H4 (cell line): Measurements from ENCODE around the gene AMZ1. TPM values are rescaled to one million over a fixed set of nuclear protein-coding genes. Genes with fewer than 3 reads are reported as not detected.
"Not testable (repeated sequence)": the region's sequence is repeated elsewhere in the genome, so short reads cannot be mapped to it uniquely, and the experiment has no call there.

Experiments
- DNase-seq: peaks from one replicate; pipeline ENCODE4 v3.0.0-alpha.2; 2015; ENCODE audit warnings: low spot score
- total RNA-seq: library from RNA; depleted of rRNA; stranded (reverse); fragments of >200 nt; shearing (Covaris generic); gene quantifications from 2 replicates; pipeline ENCODE4 v1.2.3, GENCODE V29; 2014

Gene AMZ1
- total RNA-seq, 1 experiment from 2014 or later = not detected

DNA sequence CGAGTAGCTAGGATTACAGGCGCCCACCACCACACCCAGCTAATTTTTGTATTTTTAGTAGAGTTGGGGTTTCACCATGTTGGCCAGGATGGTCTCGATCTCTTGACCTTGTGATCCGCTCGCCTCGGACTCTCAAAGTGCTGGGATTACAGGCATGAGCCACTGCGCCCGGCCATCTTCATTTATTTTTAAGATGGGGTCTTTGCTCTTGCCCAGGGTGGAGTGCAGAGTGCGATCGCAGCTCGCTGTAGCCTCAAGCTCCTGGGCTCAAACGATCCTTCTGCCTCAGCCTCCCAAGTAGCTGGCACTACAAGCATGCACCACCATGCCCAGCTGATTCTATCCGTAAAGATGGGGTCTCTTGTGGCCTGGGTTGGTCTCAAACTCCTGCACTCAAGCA, 39.2 kb downstream of the AMZ1 start:
- DNase-seq = not testable (repeated sequence)

DNA sequence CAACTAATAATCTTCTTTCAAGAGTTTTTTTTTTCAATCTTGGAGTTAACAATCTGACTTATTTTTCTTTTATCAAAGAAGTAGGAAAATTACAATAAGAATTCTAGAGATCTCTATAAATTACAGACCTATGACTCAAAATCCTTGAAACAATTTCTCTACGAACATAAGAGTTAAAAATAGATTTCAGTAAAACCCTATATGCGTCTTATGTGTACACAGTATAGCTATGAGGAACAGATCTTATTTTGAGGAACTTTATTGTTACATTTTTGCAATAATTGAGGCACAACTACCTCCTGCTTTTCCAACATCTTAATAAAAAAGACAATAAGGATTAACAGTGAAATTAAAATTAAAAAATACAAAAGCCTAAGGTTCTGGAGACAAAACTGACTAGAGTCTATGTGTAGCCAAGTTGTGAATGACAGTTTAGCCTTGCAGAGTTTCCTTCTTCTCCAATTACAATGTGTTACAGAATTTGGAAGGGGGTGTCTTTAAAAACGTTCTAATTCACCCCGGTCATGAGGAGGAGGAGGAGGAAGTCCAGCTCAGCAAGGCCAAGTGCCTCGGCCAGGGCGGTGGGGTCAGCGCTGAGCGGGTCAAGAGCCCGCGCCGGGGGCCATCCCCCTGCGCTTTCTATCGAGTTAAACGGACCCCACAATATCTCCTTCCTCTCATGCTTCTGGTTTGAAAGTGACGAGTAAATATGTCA, 40.5 kb downstream of the AMZ1 start:
- no peak for DNase-seq

DNA sequence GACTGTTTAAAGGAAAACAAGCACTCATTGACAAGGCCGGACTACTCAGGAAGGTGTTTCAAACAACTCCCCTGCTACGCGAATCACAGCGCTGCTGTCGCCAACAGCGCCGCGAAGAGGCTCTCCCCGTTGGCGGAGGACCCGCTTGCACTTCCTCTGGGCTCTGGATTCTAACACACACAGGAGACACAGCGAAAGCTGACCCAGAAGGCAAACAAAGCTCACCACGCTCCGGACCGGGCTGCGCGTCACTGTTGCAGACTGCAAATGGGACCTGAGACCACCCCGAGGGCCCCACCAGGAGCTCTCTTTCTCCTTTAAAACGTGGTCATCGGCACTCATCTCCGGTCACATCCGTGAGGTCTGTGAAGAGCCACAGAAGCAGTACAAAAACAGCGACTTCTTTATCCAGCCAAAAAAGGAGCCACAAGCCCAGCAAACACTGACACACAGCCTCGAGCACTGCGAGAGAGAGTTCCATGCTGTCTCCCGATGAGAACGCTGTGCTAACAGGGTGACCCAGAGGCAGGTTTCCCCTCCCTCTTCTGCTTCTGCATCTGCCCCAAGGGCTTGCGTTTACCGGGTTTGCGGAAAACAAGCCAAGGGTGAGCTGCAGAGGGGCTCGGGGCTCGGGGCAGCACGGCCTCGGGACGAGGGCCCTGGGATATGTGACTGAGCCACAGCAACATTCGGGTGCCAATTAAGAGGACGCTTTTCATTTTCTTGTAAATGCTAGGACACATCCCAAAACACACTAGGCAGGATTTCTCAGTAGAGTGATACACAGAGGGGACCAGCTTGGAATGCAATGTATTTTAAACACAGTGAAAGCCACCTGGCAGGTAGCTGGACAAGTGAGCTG, 41.3 kb downstream of the AMZ1 start:
- no peak for DNase-seq

DNA sequence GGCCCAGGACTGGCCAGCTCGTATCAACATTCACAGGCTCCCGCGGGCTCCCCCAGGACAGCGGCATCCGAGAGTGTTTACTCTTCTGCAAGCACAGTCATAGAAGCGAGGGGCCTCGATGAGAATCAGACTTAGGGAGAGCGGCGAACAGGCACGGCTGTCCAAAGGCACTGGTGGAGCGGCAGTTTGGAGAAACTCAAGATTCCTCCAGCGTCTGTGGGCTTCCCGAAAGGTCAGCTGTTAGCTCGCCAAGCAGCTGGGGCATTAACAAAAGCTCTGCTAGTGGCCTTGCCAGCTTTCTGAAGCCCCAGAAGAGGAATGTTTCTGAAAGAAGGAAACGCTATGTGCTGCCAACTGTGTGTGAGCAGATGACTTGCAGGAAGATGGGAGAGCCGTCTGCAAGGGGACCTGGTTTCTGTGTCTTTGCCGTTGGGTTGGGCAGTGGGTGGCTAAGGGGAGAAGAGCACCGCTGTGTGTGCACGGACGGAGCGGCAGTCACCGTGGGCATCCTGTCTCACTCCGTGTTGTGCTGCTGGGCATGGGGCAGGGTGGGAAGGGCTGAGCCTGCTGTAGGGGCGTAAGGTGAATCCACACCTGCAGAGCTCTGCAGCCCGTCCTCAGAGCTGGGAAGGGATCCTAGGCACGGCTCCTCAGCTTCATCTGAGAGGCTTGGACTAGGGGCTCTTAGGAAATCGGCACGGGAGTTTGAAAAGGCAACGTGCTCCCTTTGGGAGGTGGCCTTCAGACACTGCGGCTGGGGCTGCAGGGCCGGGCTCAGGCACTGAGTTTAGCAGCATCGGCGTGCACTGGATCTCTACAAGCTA, 42.1 kb downstream of the AMZ1 start:
- DNase-seq = no peak

DNA sequence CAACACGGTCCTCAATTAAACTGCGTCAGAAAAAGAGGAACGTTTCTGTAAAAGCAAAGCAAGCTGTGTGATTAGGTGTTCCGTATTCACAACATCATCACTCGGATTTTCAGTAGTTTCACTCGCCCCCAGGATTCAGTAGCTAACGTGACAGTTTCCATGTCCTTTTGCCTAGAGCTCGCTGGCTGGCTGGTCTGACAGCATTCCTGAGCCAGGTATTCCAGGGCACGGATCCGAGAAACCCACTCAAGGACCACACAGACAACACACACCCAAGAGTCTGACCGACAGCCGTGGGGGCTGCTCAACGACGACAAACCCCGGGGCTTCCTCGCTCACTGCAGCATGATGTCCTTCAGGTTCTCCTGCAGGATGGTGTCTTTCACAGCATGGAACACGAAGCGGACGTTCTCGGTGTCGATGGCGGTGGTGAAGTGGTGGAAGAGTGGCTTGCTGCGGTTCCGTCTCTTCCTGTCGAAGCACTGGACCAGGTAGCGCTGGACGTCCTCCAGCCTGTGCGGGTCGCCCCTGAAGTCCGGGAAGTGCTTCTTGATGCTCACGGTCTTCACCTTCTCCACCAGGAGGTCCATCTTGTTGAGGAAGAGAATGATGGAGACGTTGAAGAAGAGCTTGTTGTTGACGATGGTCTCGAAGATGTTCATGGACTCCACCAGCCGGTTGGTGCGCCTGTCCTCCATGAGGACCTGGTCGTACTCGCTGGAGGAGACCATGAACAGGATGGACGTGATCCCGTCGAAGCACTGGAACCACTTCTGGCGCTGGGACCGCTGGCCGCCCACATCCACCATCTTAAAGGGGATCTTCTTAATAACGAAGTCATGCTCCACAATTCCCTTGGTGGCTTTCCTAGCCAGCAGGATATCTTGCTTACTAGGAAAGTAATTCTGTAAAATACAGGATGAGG, 43.1 kb downstream of the AMZ1 start:
- DNase-seq = no peak

DNA sequence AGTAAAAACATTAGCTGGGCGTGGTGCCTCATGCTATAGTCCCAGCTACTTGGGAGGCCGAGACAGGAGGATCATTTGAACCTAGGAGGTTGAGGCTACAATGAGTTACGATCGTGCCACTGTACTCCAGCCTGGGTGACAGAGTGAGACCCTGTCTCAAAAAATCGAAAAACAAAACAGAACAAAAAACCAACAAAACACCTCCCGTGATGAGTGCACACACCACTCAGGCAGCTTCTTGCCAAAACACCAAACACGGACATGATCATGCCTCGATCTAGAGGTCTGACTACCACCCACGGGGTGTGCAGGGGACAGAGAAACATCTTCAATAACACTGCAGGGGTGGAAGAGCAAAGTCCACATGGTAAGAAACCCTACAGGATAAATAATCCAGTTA, 44.4 kb downstream of the AMZ1 start:
- DNase-seq = no peak

DNA sequence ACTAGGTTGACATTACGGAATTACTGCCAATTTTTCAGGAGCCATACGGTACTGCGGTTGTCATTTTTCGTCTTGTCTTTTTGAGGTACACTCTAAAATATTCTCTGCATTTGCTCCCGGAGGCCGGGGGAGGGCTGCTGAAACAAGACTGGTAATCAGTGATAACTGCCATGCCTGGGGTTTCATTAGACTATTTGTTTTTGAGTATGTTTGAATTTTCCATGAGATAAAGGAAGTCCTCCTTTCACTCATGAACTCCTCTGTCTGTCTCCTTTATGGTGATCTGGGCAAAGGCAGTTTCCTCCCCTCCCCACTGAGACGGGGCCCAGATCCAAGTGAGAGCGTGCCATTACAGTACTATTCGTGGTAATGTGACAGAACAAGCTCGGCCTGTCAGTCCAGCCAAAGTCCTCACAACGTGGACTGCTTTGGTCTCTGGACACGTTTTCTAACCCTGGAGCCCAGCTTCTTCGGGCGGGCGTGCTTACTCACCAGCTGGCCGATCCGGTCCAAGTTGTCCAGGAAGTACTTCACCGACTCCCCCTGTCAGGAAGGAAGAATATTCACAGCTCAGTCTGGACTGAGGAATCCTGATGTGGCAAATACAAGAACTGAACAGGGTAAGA, 45.1 kb downstream of the AMZ1 start:
- DNase-seq = no peak

DNA sequence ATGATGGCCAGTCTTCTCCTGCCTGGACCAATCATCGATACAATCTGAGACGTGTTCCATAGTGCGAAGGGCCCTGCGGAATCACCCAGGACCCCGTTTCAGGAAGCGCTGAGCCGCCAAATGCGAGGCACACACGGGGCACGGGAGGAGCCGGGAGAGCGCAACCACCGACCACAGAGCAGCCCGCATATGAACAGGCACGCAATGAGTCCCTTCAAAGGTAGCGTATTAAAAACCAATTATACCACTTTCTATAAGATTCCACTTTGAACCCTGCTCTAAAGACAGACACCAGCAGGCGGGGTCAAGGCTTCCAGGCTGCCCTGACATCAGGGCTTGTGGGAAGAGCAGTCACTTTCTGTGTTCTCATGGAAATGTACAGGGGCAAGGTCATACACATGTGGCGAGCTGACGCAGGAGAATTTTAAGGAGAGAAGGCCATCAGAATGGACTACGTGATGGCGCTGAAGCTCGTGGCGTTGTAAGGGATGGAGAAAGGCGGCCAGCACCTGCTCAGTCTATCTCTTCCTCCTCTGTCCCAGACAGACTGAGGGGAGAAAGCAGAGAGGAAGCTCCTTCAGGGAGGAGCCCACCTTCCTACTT, 46.2 kb downstream of the AMZ1 start:
- no peak for DNase-seq

DNA sequence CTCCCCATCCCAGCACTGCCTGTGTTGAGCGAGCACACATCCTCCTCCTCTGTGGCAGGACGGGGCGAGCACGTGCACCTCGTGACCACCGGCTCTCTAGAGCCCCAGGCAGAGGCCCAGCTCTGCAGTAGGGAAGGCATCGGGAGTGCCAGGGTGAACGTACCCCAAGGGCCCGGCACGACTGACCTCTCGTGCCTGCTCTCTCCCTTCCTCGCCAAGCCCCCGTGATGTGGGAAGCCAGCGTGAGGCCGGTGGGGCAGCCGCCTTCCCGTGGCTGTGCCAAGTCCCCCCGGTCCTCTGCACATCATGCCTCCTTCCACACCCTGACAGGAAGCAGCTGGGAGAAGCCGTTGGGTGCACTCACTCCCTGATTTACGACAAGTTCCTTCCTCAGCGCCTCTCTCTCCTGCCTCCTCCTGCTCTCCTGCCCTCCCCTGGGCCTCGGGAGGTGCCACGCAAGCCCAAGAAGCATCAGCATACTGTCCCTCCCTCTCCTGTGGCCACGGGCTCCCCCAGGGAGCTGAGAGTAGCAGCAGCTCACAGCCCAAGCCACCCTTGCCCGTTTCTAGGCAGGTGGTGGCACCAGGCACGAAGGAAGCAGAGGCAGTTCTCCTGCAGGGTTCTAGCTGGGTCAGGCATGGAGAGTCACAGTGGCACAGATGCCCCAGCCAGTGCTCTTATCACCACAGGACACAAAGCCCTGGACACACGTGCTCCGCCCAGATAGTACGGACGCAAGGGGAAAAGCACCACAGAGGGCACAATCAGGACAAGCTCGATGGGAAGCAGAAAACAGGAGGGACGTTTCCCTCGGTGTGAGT, 47.0 kb downstream of the AMZ1 start:
- DNase-seq = no peak

DNA sequence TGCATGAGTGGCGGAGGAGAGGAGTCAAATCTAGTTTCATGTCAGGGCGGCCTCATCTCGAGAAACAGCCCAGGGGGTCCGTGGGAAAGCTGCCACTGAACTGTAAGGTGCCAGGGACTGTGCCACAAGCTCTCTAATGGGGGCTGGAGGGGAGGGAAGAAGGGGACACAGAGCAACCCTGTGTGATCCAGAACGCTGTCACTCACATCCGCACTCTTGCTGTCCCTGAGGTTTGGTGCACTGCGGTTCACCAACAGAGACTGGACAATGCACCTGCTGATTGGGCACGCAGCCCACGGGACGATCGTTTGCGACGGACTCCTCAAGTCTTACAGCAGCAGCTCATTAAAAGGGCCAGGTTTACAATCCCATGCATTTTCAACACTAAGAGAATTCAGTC, 47.7 kb downstream of the AMZ1 start:
- no peak for DNase-seq

DNA sequence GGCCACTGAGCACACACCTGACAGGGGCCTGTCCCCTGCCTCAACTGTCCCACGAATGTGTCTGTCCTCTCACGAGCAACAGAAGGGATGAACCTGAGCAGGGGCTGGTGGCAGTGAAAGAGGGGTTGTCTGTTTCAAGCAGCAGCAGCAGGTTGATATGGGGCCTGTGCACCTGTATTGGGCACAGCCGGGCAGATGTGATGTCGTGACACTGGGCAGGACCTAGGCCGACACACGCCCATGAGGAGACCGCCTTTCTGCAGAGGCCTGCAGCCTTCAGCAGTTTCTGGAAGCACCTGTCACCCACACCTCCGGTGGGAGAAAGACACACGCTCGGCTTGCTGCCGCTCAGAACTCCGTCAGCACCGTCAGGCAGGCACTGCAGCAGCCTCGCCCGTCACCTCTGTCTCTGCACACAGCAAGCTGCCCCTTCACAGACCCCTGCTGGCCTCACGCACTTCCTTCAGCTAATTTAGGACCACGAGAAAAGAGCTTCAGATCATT, 48.5 kb downstream of the AMZ1 start:
- DNase-seq = no peak

DNA sequence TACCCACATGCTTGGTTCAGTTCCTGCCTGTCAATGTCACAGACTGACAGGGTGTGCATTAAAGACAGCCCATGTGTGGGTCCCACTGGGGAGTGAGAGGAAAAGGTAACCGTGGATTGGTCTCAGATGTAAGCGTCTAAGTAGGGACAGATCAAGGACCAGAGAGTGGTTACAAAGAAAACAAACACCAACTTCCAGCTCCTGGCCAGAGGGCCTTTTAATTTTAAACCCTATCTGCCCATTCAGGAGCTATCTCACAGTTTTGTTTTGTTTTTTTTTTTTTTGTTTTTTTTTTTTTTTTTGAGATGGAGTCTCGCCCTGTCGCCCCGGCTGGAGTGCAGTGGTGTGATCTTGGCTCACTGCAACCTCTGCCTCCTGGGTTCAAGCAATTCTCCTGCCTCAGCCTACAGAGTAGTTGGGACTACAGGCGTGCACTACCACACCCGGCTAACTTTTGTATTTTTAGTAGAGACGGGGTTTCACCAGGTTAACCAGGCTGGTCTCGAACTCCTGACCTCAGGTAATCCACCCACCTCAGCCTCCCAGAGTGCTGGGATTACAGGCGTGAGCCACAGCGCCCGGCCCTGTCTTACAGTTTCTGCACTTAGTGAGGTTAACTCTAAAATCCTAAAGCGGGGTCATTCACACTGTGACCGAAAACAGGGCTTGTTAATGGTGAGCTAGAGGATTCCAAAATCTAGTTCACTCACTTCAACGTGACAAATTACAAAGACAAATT, 49.2 kb downstream of the AMZ1 start:
- not testable (repeated sequence) for DNase-seq

DNA sequence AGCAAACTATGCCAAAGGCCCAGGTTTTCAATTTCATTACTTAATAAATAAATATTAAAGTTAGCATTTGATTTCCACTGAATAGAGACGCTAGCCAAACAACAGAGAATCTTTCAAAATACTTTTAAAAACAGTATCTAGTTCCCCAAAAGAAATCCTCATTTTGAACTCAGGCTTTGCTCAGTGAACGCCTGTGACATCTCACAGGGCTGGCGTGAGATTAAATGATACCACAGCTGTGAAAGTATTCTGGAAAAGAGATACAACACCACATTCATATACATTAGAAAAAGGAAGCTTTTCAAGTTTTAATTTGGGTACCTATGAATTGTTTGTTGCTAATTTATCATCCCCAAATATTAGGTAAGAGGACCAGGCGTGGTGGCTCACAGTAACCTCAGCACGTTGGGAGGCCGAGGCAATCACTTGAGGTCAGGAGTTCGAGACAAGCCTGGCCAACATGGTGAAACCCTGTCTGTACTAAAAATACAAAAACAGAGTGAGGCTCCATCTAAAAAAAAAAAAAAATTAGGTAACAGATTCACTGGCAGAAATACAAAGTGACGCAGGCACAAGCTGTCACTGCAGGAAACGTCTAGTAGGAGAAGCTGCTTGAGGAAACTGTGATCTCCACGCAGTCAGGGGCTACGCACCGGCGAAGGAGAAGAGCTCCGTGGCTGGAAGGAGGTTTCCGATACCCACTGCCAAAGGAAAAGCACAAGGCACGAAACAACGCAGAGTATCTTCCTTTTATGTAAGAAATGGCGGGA, 50.0 kb downstream of the AMZ1 start:
- no peak for DNase-seq

DNA sequence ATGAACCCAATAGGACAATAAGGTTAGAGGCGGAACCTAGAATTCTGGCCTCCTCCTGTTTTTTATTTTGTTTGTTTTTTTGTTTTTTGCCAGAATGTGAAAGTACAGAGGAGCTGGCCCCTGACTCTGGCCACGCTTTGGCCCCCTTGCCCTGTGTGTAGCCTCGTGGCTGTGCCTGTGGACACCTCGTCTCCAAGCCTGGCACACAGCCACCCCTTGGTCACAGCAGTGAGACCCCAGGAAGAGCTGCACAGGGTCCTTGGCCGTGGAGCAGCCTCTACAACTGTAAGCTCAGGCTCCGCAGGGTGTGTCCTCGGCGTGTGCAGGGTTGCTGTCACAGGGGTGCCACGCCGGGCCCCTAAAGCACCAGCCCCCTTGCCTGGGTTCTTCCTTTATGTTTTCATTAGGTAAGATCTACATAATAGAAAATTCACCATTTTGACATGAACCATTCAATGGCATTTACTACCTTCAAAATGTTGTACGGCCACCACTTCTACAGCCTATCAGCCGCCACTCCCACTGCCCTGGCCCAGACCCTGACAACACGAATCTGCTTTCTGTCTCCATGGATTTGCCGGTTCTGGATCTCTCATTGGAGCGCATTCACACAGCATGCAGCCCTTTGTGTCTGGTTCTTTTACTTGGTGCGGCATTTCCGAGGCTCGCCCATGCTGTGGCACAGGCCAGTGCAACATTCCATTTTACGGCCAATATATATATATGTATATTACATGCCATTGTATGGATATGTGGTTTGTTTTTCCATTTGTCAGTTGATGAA, 51.0 kb downstream of the AMZ1 start:
- DNase-seq = no peak

DNA sequence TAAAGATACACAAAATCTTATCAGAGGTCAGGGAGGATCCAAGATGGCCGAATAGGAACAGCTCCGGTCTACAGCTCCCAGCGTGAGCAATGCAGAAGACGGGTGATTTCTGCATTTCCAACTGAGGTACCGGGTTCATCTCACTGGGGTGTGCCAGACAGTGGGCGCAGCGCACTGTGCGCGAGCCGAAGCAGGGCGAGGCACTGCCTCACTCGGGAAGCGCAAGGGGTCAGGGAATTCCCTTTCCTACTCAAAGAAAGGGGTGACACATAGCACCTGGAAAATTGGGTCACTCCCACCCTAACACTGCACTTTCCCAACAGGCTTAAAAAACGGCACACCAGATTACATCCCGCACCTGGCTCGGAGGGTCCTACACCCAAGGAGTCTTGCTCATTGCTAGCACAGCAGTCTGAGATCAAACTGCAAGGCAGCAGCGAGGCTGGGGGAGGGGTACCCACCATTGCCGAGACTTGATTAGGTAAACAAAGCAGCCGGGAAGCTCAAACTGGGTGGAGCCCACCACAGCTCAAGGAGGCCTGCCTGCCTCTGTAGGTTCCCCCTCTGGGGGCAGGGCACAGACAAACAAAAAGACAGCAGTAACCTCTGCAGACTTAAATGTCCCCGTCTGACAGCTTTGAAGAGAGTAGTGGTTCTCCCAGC, 55.7 kb downstream of the AMZ1 start:
- not testable (repeated sequence) for DNase-seq

DNA sequence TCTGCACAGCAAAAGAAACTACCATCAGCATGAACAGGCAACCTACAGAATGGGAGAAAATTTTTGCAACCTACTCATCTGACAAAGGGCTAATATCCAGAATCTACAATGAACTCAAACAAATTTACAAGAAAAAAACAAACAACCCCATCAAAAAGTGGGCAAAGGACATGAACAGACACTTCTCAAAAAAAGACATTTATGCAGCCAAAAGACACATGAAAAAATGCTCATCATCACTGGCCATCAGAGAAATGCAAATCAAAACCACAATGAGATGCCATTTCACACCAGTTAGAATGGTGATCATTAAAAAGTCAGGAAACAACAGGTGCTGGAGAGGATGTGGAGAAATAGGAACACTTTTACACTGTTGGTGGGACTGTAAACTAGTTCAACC, 60.7 kb downstream of the AMZ1 start:
- not testable (repeated sequence) for DNase-seq
